ENCODE results near the gene FNIP2. TPM values are rescaled to one million over a fixed set of nuclear protein-coding genes. Genes with fewer than 3 reads are reported as not detected.

The FNIP2 gene
- polyA plus RNA-seq, 1 donor from 2014 or later = 51.7 TPM

- Histone ChIP-seq H2AFZ (ENCODE audit: low read depth, low read length) (no peak overlapping the region), H3K9me2 (ENCODE audit: insufficient read depth, low read length) (no peaks in the 10 kb centered on the region), H3K27me3 (ENCODE audit: insufficient read depth, low read depth, low read length) (no peaks in the 10 kb centered on the region), H3F3A (ENCODE audit: insufficient read depth, low read length, poor library complexity, severe bottlenecking) (peaks cover 2% of the 10 kb centered on the region), H3K9ac (ENCODE audit: low read length) (no peak overlapping the region), H3K79me2 (replicated peaks; ENCODE audit: insufficient read depth, low read length) (peaks cover 28% of the 10 kb centered on the region), H3K27ac (ENCODE audit: low read length) (no peak overlapping the region), H3K4me2 (ENCODE audit: low read length) (no peak overlapping the region), H3K9me3 (ENCODE audit: low read length) (no peaks in the 10 kb centered on the region), H4K20me1 (ENCODE audit: insufficient read depth) (no peaks in the 10 kb centered on the region), H3K4me3 (ENCODE audit: low read length) (no peak overlapping the region), H3K36me3 (ENCODE audit: insufficient read depth, low read length) (no peaks in the 10 kb centered on the region)
- TF ChIP-seq POLR2AphosphoS5 (IDR thresholded peaks at IDR 0.05) (no peak), SMC3 (conservative IDR thresholded peaks at IDR 0.05; ENCODE audit: poor library complexity) (no peak), TAF1 (IDR thresholded peaks at IDR 0.05; ENCODE audit: low read depth) (no peak), EP300 (conservative IDR thresholded peaks at IDR 0.05; ENCODE audit: poor library complexity, severe bottlenecking) (no peak), EZH2 (IDR thresholded peaks at IDR 0.05; ENCODE audit: borderline replicate concordance, insufficient read depth, low read length, poor library complexity, severe bottlenecking) (no peak)
Measured at GRCh38 chr4:158802914-158803313, 34.1 kb downstream of the FNIP2 start.

- no peaks in the 10 kb centered on the region for H3K27me3 ChIP-seq (ENCODE audit: insufficient read depth, low read depth, low read length)
- TF ChIP-seq RAD21 (conservative IDR thresholded peaks at IDR 0.05) (no peak), TAF1 (IDR thresholded peaks at IDR 0.05; ENCODE audit: low read depth) (no peak), MXI1 (conservative IDR thresholded peaks at IDR 0.05; ENCODE audit: poor library complexity, severe bottlenecking) (no peak), REST (IDR thresholded peaks at IDR 0.05; ENCODE audit: borderline replicate concordance) (no peak), EZH2 (IDR thresholded peaks at IDR 0.05; ENCODE audit: borderline replicate concordance, insufficient read depth, low read length, poor library complexity, severe bottlenecking) (no peak), EP300 (conservative IDR thresholded peaks at IDR 0.05; ENCODE audit: poor library complexity, severe bottlenecking) (no peak), CTCF (IDR thresholded peaks at IDR 0.05; ENCODE audit: poor library complexity, severe bottlenecking) (no peak), SMC3 (conservative IDR thresholded peaks at IDR 0.05; ENCODE audit: poor library complexity) (no peak), POLR2AphosphoS5 (IDR thresholded peaks at IDR 0.05) (no peak)
- H3K9ac ChIP-seq (ENCODE audit: low read length) = no peak overlapping the region
- peaks cover 34% of the 10 kb centered on the region for H3K79me2 ChIP-seq (replicated peaks; ENCODE audit: insufficient read depth, low read length)
- H3K27ac ChIP-seq (ENCODE audit: low read length) = no peak overlapping the region
- no peak overlapping the region for H2AFZ ChIP-seq (ENCODE audit: low read depth, low read length)
- no peaks in the 10 kb centered on the region for H4K20me1 ChIP-seq (ENCODE audit: insufficient read depth)
- no peaks in the 10 kb centered on the region for H3K9me3 ChIP-seq (ENCODE audit: low read length)
- H3K4me2 ChIP-seq (ENCODE audit: low read length) = no peak overlapping the region
- H3K36me3 ChIP-seq (ENCODE audit: insufficient read depth, low read length) = no peaks in the 10 kb centered on the region
- H3K9me2 ChIP-seq (ENCODE audit: insufficient read depth, low read length) = no peaks in the 10 kb centered on the region
- no peak overlapping the region for H3K4me3 ChIP-seq (ENCODE audit: low read length)
- H3F3A ChIP-seq (ENCODE audit: insufficient read depth, low read length, poor library complexity, severe bottlenecking) = peaks cover 2% of the 10 kb centered on the region
Measured at GRCh38 chr4:158805635-158806471, 37.0 kb downstream of the FNIP2 start.

Measured in neural cell (in vitro differentiated cells).